ENCODE measurements around the gene KRTAP4-12.

DNA sequence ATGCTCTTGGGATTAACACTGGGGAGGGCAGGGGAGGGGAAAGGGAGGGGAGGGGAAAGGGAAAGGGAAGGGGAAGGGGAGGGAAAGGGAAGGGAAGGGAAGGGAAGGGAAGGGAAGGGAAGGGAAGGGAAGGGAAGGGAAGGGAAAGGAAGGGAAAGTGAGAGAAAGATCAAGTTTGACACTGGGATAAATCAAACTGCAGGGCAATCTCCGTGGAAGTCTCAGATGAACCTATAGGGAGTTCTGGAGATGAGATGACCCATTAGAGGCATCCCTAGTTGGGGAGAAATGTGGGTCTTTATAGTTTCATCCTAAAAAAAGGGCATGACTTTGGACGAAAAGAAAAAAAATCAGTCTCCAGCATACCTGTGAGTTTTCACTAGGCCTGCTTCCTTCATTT lies 2.2 kb downstream of the KRTAP4-12 start:
- TF ChIP-seq, protein P1, sequence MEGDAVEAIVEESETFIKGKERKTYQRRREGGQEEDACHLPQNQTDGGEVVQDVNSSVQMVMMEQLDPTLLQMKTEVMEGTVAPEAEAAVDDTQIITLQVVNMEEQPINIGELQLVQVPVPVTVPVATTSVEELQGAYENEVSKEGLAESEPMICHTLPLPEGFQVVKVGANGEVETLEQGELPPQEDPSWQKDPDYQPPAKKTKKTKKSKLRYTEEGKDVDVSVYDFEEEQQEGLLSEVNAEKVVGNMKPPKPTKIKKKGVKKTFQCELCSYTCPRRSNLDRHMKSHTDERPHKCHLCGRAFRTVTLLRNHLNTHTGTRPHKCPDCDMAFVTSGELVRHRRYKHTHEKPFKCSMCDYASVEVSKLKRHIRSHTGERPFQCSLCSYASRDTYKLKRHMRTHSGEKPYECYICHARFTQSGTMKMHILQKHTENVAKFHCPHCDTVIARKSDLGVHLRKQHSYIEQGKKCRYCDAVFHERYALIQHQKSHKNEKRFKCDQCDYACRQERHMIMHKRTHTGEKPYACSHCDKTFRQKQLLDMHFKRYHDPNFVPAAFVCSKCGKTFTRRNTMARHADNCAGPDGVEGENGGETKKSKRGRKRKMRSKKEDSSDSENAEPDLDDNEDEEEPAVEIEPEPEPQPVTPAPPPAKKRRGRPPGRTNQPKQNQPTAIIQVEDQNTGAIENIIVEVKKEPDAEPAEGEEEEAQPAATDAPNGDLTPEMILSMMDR (IDR thresholded peaks at IDR 0.05): no peak
- TF ChIP-seq POLR2A (IDR thresholded peaks at IDR 0.05): no peak
